ENCODE data around the gene TMEM74B. TPM values are rescaled to one million over a fixed set of nuclear protein-coding genes. Genes with fewer than 3 reads are reported as not detected.

TMEM74B gene
- total and polyA plus RNA-seq, 9 of the 15 experiments (the other 6 are each of a cell fraction or from before 2014, with no cell fraction given) = 0.24 to 19.0 (median 7.5) TPM

- WGBS (ENCODE audit: insufficient coverage, low coverage, missing lambda C conversion rate) = 67% methylated on average over 16 of the region's 20 CpGs
- Histone ChIP-seq H4K20me1 (replicated peaks; ENCODE audit: control insufficient read depth, insufficient read depth, low read length) (no peaks in the 10 kb centered on the region), H3K9me1 (ENCODE audit: control insufficient read depth, insufficient read depth, low read length) (no peaks in the 10 kb centered on the region), H3K27ac (ENCODE audit: extremely low read depth, low read depth, low read length) (no peak overlapping the region), H3K79me2 (ENCODE audit: control insufficient read depth, insufficient read depth, low read length) (peaks cover 3% of the 10 kb centered on the region; the same call in 1 of the 3 replicates), H3K4me3 (no peak overlapping the region), H3K4me2 (ENCODE audit: insufficient read depth, low read length) (no peak overlapping the region), H3K4me1 (replicated peaks in 1 of 2; ENCODE audit: control insufficient read depth in 2 of 2, insufficient read depth in 2 of 2, low read length in 2 of 2) (peaks cover 0 to 18% of the 10 kb centered on the region in 2 experiments; a peak in 4 of 5 replicates), H3K27me3 (ENCODE audit: control insufficient read depth in 2 of 2, insufficient read depth in 2 of 2, low read length in 2 of 2) (no peaks in the 10 kb centered on the region), H3K9me3 (replicated peaks; ENCODE audit: control insufficient read depth, insufficient read depth, low read depth, low read length) (no peaks in the 10 kb centered on the region), H3K9ac (ENCODE audit: insufficient read depth in 1 of 2, low read depth in 2 of 2, low read length in 2 of 2) (0 out of 4 replicates have a peak overlapping the region, but pooled peaks of 1 of the 2 experiments have one; percentile 66), H2AFZ (ENCODE audit: low read depth, low read length) (no peak overlapping the region), H3K36me3 (ENCODE audit: control insufficient read depth, insufficient read depth, low read length) (no peaks in the 10 kb centered on the region)
- no TSS peak for BruUV-seq (replicated peaks)
- ChIA-PET CTCF (ENCODE audit: low intra/inter-chr PET ratio) (no interaction called here), POLR2A (no interaction called here)
- intact Hi-C loops (cut with micrococcal nuclease) = no loop called here
- in situ Hi-C loops (cut with MboI) = no loop called here
- FAIRE-seq (no peak), DNase-seq (ENCODE audit: extremely low read depth in 1 of 4, low spot score in 3 of 4) (no peak), ATAC-seq (no peak)
- TF ChIP-seq HNRNPH1 (optimal IDR thresholded peaks at IDR 0.05; ENCODE audit: low read depth, low read length) (no peak), RHOXF2B (CRISPR knock-in tag; conservative IDR thresholded peaks at IDR 0.05) (no peak), ZBTB33 (CRISPR knock-in tag; IDR thresholded peaks at IDR 0.05) (no peak), ELF1 (tag; IDR thresholded peaks at IDR 0.05) (no peak), MLX (CRISPR knock-in tag; conservative IDR thresholded peaks at IDR 0.05) (no peak), ESRRA (IDR thresholded peaks at IDR 0.05; ENCODE audit: borderline replicate concordance, low read depth) (no peak), CREB1 (IDR thresholded peaks at IDR 0.05) (no peak), CREB1 (CRISPR knock-in tag; IDR thresholded peaks at IDR 0.05) (no peak), BDP1 (IDR thresholded peaks at IDR 0.05; ENCODE audit: insufficient read depth, insufficient read length) (no peak), KAT2B (IDR thresholded peaks at IDR 0.05; ENCODE audit: low read depth, low read length) (no peak), DLX4 (CRISPR knock-in tag; IDR thresholded peaks at IDR 0.05) (no peak), HNRNPL (IDR thresholded peaks at IDR 0.05; ENCODE audit: low read depth, low read length) (no peak), ZBTB2 (IDR thresholded peaks at IDR 0.05) (no peak)
Observed at GRCh38 chr20:1224205-1224890, 39.6 kb upstream of the TMEM74B start.

Data from K562 (cell line).